ENCODE results near the gene ZNF846. TPM values are rescaled to one million over a fixed set of nuclear protein-coding genes. Genes with fewer than 3 reads are reported as not detected.

The ZNF846 gene
- total RNA-seq, 1 experiment from 2014 or later: 11.2 TPM

GRCh38 chr19:9768175-9769112 is at the start of gene ZNF846 (continued):
- peak; percentile 93 for TF ChIP-seq ZNF423 (CRISPR knock-in tag; IDR thresholded peaks at IDR 0.05)
- TF ChIP-seq, protein P1, sequence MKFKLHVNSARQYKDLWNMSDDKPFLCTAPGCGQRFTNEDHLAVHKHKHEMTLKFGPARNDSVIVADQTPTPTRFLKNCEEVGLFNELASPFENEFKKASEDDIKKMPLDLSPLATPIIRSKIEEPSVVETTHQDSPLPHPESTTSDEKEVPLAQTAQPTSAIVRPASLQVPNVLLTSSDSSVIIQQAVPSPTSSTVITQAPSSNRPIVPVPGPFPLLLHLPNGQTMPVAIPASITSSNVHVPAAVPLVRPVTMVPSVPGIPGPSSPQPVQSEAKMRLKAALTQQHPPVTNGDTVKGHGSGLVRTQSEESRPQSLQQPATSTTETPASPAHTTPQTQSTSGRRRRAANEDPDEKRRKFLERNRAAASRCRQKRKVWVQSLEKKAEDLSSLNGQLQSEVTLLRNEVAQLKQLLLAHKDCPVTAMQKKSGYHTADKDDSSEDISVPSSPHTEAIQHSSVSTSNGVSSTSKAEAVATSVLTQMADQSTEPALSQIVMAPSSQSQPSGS (CRISPR knock-in tag; IDR thresholded peaks at IDR 0.05; ENCODE audit: borderline replicate concordance, low read depth): no peak
- peak; percentile 59; the same call in 1 of the 2 replicates for TF ChIP-seq ZNF317 (CRISPR knock-in tag; IDR thresholded peaks at IDR 0.05; ENCODE audit: borderline replicate concordance, low read depth)
- no peak for TF ChIP-seq NR1H2 (CRISPR knock-in tag; IDR thresholded peaks at IDR 0.05)
- TF ChIP-seq PRDM15 (CRISPR knock-in tag; IDR thresholded peaks at IDR 0.05): no peak
- TF ChIP-seq, protein P2, sequence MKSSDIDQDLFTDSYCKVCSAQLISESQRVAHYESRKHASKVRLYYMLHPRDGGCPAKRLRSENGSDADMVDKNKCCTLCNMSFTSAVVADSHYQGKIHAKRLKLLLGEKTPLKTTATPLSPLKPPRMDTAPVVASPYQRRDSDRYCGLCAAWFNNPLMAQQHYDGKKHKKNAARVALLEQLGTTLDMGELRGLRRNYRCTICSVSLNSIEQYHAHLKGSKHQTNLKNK (CRISPR knock-in tag; IDR thresholded peaks at IDR 0.05): no peak
- peak; percentile 60; the same call in 1 of the 2 replicates for TF ChIP-seq FOXP1 (CRISPR knock-in tag; IDR thresholded peaks at IDR 0.05; ENCODE audit: borderline replicate concordance)
- no peak for TF ChIP-seq ZNF219 (CRISPR knock-in tag; IDR thresholded peaks at IDR 0.05; ENCODE audit: borderline replicate concordance)
- peak; percentile 1; the same call in 1 of the 2 replicates for TF ChIP-seq SMAD3 (CRISPR knock-in tag; IDR thresholded peaks at IDR 0.05; ENCODE audit: borderline replicate concordance)
- no peak; the same call in 1 of the 2 replicates for TF ChIP-seq TEAD1 (CRISPR knock-in tag; IDR thresholded peaks at IDR 0.05)
- TF ChIP-seq, protein P3, sequence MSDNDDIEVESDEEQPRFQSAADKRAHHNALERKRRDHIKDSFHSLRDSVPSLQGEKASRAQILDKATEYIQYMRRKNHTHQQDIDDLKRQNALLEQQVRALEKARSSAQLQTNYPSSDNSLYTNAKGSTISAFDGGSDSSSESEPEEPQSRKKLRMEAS (CRISPR knock-in tag; IDR thresholded peaks at IDR 0.05): peak; percentile 71
- TF ChIP-seq ZNF121 (CRISPR knock-in tag; IDR thresholded peaks at IDR 0.05): no peak
- TF ChIP-seq RELA (CRISPR knock-in tag; IDR thresholded peaks at IDR 0.05; ENCODE audit: borderline replicate concordance): no peak
- no peak for TF ChIP-seq ZNF396 (CRISPR knock-in tag; IDR thresholded peaks at IDR 0.05; ENCODE audit: borderline replicate concordance)
- TF ChIP-seq FOXK1 (CRISPR knock-in tag; IDR thresholded peaks at IDR 0.05): peak; percentile 86
- TF ChIP-seq E2F4 (CRISPR knock-in tag; IDR thresholded peaks at IDR 0.05; ENCODE audit: borderline replicate concordance, low read depth): no peak
- TF ChIP-seq ZNF138 (CRISPR knock-in tag; conservative IDR thresholded peaks at IDR 0.05): peak; percentile 23; the same call in 1 of the 2 replicates

- Mint-ChIP-seq H3K9me3 (peaks cover 21% of the 10 kb centered on the region), H3K27me3 (ENCODE audit: low read depth) (no peaks in the 10 kb centered on the region), H3K27ac (peak overlapping the region; percentile 93), H3K4me1 (peaks cover 16% of the 10 kb centered on the region), H3K36me3 (peaks cover 30% of the 10 kb centered on the region), H3K4me3 (peak overlapping the region; percentile 90)
- POLR2A ChIA-PET: interaction anchor here (0.6 to 1.6 kb wide), 5 partner anchors 17 to 712 kb away, joined by 3 to 8 read pairs (median 3); partner anchors contain the start of gene PIN1
- CTCF ChIA-PET: interaction anchor here (1.0 kb wide), 1 partner anchor 17 kb away, joined by 3 read pairs; the partner anchor contains the start of gene PIN1
- ATAC-seq (no peak), DNase-seq (ENCODE audit: low spot score) (no peak)
- TF ChIP-seq PRRX2 (CRISPR knock-in tag; IDR thresholded peaks at IDR 0.05) (no peak), ZBTB21 (CRISPR knock-in tag; IDR thresholded peaks at IDR 0.05; ENCODE audit: borderline replicate concordance) (0 out of 2 replicates have a peak, but pooled peaks have one; percentile 41)
- TF ChIP-seq, protein P4, sequence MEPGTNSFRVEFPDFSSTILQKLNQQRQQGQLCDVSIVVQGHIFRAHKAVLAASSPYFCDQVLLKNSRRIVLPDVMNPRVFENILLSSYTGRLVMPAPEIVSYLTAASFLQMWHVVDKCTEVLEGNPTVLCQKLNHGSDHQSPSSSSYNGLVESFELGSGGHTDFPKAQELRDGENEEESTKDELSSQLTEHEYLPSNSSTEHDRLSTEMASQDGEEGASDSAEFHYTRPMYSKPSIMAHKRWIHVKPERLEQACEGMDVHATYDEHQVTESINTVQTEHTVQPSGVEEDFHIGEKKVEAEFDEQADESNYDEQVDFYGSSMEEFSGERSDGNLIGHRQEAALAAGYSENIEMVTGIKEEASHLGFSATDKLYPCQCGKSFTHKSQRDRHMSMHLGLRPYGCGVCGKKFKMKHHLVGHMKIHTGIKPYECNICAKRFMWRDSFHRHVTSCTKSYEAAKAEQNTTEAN (CRISPR knock-in tag; IDR thresholded peaks at IDR 0.05): no peak
- TF ChIP-seq, protein P5, sequence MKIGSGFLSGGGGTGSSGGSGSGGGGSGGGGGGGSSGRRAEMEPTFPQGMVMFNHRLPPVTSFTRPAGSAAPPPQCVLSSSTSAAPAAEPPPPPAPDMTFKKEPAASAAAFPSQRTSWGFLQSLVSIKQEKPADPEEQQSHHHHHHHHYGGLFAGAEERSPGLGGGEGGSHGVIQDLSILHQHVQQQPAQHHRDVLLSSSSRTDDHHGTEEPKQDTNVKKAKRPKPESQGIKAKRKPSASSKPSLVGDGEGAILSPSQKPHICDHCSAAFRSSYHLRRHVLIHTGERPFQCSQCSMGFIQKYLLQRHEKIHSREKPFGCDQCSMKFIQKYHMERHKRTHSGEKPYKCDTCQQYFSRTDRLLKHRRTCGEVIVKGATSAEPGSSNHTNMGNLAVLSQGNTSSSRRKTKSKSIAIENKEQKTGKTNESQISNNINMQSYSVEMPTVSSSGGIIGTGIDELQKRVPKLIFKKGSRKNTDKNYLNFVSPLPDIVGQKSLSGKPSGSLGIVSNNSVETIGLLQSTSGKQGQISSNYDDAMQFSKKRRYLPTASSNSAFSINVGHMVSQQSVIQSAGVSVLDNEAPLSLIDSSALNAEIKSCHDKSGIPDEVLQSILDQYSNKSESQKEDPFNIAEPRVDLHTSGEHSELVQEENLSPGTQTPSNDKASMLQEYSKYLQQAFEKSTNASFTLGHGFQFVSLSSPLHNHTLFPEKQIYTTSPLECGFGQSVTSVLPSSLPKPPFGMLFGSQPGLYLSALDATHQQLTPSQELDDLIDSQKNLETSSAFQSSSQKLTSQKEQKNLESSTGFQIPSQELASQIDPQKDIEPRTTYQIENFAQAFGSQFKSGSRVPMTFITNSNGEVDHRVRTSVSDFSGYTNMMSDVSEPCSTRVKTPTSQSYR (CRISPR knock-in tag; IDR thresholded peaks at IDR 0.05): 0 out of 2 replicates have a peak, but pooled peaks have one; percentile 27
Observed at GRCh38 chr19:9818175-9818733, 49.7 kb upstream of the ZNF846 start.

All from WTC11 (cell line).